ENCODE results near the gene GLTP.
A peak's percentile ranks its signal among the peaks of the same experiment; 100 is the strongest.

Gene GLTP

GRCh38 chr12:109817627-109818231 is 62.6 kb downstream of the GLTP start:
- no peak for DNase-seq

- DNase-seq = no peak
Measured at GRCh38 chr12:109816870-109817269, 63.5 kb downstream of the GLTP start.

GRCh38 chr12:109815757-109816617 is 64.4 kb downstream of the GLTP start:
- DNase-seq = no peak

- DNase-seq = no peak
Measured at GRCh38 chr12:109815225-109815624, 65.1 kb downstream of the GLTP start.

- DNase-seq = no peak
Measured at GRCh38 chr12:109814600-109815150, 65.7 kb downstream of the GLTP start.

GRCh38 chr12:109813810-109814416 is 66.4 kb downstream of the GLTP start:
- DNase-seq = no peak

- DNase-seq = no peak
Measured at GRCh38 chr12:109811624-109811995, 68.7 kb downstream of the GLTP start.

GRCh38 chr12:109810954-109811623 is 69.3 kb downstream of the GLTP start:
- DNase-seq = no peak

GRCh38 chr12:109808876-109809646 is 71.3 kb downstream of the GLTP start:
- no peak for DNase-seq

- no peak for DNase-seq
Measured at GRCh38 chr12:109807954-109808643, 72.2 kb downstream of the GLTP start.

- peak; percentile 66 to 74 for DNase-seq
Measured at GRCh38 chr12:109804820-109805761, 75.2 kb downstream of the GLTP start.

- no peak for DNase-seq
Measured at GRCh38 chr12:109803678-109804077, 76.7 kb downstream of the GLTP start.

GRCh38 chr12:109802828-109803227 is 77.5 kb downstream of the GLTP start:
- no peak for DNase-seq

Measured in CD4-positive, alpha-beta T cell treated with Interleukin-1 beta for 1 hour (primary cell).